Bronchial smooth muscle cell (primary cell): ENCODE measurements around the gene APLNR. TPM values are rescaled to one million over a fixed set of nuclear protein-coding genes. Genes with fewer than 3 reads are reported as not detected.

Source experiments
- total RNA-seq: library from RNA; depleted of rRNA; stranded (reverse); fragments of >200 nt; gene quantifications from 2 replicates; pipeline ENCODE4 v1.2.1, GENCODE V29; 2014

APLNR gene
- not detected in 2 replicates for total RNA-seq

DNA sequence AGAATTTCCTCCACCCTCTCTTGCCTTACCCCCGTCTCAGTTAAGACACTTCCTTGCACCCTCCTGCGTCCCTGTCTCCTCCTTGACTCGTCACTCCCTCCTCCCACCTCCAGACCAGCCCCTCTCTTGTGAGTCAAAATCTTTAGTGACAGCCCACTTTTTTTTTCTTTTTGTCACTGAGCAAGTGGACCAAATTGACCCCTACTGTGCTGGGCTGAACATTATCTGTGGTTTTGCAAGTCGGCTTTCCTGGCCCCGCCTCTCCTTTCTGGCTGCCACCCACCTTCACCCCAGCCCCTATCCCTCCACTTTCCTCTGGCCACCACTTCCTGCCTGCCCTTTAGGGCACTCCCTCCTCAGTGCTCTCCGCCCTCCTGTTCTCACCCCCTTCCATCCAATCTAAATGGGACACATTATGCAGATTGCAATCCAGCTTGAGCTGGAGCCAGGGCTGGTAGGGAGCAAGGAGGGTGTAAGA is at the start of gene APLNR:
APLNR (minus strand) TSS at position 47 of the 478 bp plus-strand sequence. CDS start 246 bp downstream, outside the sequence.

Other genes starting within 250 kb of the APLNR start
- gene OR5AK2, start 248.3 kb downstream of the APLNR start, total RNA-seq, result not detected in 2 replicates
- gene LRRC55, start 55.3 kb downstream of the APLNR start, total RNA-seq, result under 0.01 TPM in 1 of 2 replicates, not detected in the other
- 72.7 and 81.8 TPM in 2 replicates for gene TNKS1BP1, start 87.7 kb upstream of the APLNR start, total RNA-seq
- gene SSRP1, start 98.6 kb upstream of the APLNR start, total RNA-seq, result 44.9 and 59.9 TPM in 2 replicates
- gene P2RX3, start 101.1 kb upstream of the APLNR start, total RNA-seq, result not detected in 2 replicates
- gene PRG3, start 143.9 kb upstream of the APLNR start, total RNA-seq, result not detected in 2 replicates
- gene PRG2, start 153.4 kb upstream of the APLNR start, total RNA-seq, result not detected in 2 replicates
- gene SLC43A3, start 189.9 kb upstream of the APLNR start, total RNA-seq, result 13.1 and 20.6 TPM in 2 replicates
- gene RTN4RL2, start 223.3 kb upstream of the APLNR start, total RNA-seq, result under 0.01 TPM in 2 replicates